ENCODE measurements around the gene PEF1.

PEF1 gene

GRCh38 chr1:31584869-31585735 lies 59.6 kb downstream of the PEF1 start:
- no peak for DNase-seq (ENCODE audit: low read depth in 2 of 2)

GRCh38 chr1:31583995-31584868 lies 60.4 kb downstream of the PEF1 start:
- DNase-seq (ENCODE audit: low read depth in 2 of 2) = no peak

- no peak for DNase-seq (ENCODE audit: low read depth in 2 of 2)
Measured at GRCh38 chr1:31583082-31583994, 61.3 kb downstream of the PEF1 start.

- DNase-seq (ENCODE audit: low read depth in 2 of 2) = no peak
Measured at GRCh38 chr1:31581821-31582810, 62.6 kb downstream of the PEF1 start.

DNA sequence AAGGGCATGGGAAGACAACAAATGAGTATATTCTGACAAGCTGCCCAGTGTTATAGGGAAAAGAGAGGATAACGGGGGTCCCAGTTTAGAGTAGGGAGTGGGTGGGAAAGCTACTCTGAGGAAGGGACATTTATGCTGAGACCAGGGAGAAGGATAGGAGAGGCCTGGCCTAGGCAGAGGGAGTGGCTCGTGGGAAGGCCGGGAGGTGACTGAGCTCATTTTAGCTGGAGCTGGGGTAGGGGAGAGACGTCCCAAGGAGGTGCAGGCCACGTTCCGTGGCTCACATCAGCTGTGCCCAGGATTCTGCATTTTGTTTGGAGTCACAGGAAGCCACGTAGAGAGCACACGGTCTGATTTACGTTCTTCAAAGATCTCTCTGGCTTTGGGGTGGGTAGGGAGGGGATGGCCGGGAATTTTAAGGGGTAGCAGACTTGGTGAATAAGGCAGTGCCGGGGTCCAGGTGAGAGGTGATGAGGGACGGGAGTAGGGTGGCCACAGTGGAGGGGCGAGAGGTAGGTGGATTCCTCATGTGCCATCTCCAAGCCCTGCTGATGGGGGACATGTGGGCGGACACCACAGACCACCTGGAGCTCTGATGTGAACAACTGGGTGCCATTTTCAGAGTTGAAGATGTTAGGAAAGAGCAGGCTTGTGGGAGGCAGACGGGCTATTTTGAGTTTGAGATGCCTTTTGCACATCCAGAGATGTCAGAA lies 63.6 kb downstream of the PEF1 start:
- DNase-seq (ENCODE audit: low read depth in 2 of 2) = no peak

DNA sequence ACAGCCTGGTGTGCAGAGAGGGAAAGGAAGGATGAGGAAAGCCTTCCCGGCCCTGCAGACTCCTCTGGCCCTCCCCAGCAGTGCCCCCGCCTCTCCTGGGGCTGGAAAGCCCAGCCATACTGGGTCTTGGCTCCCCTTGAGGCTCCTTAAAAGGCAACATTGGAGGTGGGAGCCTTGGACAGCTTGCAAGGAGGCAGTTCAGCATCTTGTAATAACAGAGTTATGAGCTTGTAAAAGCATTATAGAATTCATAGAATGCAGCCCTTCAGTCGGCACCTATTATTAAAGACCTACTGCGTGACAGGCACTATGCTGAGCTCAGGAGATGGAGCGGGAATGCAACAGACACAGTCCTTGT lies 64.2 kb downstream of the PEF1 start:
- DNase-seq (ENCODE audit: low read depth in 2 of 2) = no peak

Data from activated CD8-positive, alpha-beta memory T cell treated with anti-CD3 and anti-CD28 coated beads for 4 hours (primary cell).